ENCODE data around the gene POLR3A.
"Not testable (repeated sequence)": the region's sequence is repeated elsewhere in the genome, so short reads cannot be mapped to it uniquely, and the experiment has no call there.

- not testable (repeated sequence) for TF ChIP-seq POLR2A, EP300 (IDR thresholded peaks at IDR 0.05)
These were observed 40.7 kb upstream of the POLR3A start for GRCh38 chr10:78070064-78070463.

All from upper lobe of left lung (tissue), 4 donors.